DOHH2 (cell line): ENCODE measurements around the gene CD99.

ENCODE experiments used
- EZH2phosphoT487 ChIP-seq: fragments of 200-600 bp; sonication (generic); IDR thresholded peaks from 2 replicates; pipeline ENCODE4 v1.6.1; 2017; ENCODE audit warnings: borderline replicate concordance, mild to moderate bottlenecking, antibody characterized with exemption, low read length, moderate library complexity, mixed read lengths
- TF ChIP-seq, protein P1 (sequence below): fragments of 200-600 bp; sonication (generic); IDR thresholded peaks from one replicate; pipeline ENCODE4 v1.5.1; 2014; ENCODE audit warnings: antibody characterized with exemption, mild to moderate bottlenecking, low read depth, low read length; ENCODE audit not compliant: poor library complexity, severe bottlenecking

DNA sequence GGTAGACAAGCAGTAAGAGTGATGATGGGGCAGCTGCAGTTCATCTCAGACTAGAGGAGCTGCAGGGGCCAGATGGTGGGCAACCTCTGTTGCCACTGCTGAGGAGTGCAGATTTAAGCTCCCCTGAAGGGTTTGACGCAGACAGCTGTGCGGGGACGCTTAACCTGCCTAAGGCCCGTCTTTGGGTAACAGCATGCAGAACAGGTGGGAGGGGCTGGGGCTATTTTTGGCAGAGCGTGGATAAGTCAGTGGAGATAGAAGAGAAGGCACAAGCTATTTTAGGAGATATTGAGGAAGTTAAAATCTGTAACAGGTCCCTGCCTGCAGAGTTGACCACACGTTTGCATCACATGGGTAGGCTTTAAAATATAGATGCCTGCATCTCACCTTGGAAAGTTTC, 10.5 kb downstream of the CD99 start:
- TF ChIP-seq, protein P1, sequence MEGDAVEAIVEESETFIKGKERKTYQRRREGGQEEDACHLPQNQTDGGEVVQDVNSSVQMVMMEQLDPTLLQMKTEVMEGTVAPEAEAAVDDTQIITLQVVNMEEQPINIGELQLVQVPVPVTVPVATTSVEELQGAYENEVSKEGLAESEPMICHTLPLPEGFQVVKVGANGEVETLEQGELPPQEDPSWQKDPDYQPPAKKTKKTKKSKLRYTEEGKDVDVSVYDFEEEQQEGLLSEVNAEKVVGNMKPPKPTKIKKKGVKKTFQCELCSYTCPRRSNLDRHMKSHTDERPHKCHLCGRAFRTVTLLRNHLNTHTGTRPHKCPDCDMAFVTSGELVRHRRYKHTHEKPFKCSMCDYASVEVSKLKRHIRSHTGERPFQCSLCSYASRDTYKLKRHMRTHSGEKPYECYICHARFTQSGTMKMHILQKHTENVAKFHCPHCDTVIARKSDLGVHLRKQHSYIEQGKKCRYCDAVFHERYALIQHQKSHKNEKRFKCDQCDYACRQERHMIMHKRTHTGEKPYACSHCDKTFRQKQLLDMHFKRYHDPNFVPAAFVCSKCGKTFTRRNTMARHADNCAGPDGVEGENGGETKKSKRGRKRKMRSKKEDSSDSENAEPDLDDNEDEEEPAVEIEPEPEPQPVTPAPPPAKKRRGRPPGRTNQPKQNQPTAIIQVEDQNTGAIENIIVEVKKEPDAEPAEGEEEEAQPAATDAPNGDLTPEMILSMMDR = no peak
- no peak for TF ChIP-seq EZH2phosphoT487
